ENCODE data around the gene LRRN4.
"Not testable (repeated sequence)": the region's sequence is repeated elsewhere in the genome, so short reads cannot be mapped to it uniquely, and the experiment has no call there.

Gene LRRN4

GRCh38 chr20:6034134-6034969 is 19.5 kb downstream of the LRRN4 start:
- H3K27ac ChIP-seq: no peak overlapping the region
- DNase-seq (ENCODE audit: low read depth, low spot score): no peak

DNA sequence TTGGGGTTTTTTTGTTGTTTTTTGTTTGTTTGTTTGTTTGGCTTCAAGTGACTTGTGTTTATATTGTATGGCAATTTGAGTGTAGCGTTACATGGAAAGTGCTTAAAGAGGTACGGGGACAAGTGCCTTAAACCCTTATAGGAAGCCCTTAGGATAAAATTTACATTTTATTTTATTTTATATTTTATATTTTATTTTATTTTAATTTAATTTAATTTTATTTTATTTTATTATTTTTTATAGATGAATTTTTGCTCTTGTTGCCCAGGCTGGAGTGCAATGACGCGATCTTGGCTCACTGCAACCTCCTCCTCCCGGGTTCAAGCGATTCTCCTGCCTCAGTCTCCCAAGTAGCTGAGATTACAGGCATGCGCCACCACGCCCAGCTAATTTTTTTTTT is 21.0 kb downstream of the LRRN4 start:
- not testable (repeated sequence) for DNase-seq (ENCODE audit: low read depth, low spot score); H3K27ac ChIP-seq

DNA sequence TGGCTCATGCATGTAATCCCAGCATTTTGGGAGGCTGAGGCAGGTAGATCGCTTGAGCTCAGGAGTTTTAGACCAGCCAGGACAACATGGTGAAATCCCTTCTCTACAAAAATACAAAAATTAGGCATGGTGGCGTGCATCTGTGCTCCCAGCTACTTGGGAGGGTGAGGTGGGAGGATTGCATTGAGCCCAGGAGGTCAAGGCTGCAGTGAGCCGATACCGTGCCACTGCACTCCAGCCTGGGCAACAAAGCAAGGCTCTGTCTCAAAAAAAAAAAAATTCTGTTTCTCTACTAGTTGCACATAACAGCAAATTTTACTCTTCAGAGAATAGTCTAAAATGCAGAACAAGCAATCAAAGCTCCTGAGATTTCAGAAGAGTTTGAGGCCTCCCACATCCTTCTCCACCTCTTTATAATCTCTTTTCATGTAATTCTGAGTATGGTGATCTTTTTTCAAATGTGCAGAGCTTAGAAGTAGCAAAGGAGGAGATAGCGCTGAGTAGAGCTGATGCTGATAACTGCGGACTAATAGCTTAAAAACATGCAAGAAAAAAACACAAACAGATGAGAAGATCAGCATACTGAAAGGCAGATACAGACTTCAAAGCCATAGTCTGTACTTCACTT is 23.3 kb downstream of the LRRN4 start:
- H3K27ac ChIP-seq: no peak overlapping the region
- no peak for DNase-seq (ENCODE audit: low read depth, low spot score)

DNA sequence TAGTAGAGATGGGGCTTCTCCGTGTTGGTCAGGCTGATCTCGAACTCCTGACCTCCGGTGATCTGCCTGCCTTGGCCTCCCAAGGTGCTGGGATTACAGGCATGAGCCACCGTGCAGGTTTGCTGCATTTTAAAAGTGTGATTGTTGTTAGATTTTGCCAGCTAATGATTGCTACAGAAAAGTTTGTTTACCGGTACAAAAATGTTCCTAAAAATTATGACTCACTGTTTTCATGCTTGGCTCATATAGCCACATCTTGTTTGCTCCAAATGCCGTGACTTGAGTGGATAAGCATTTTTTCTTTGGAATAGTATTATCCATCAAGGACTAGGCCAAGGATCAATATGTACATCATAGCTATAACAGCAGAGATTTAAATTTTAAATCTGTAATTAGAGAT is 24.3 kb downstream of the LRRN4 start:
- no peak for DNase-seq (ENCODE audit: low read depth, low spot score)
- no peak overlapping the region for H3K27ac ChIP-seq

- DNase-seq (ENCODE audit: low read depth, low spot score): no peak
- no peak overlapping the region for H3K27ac ChIP-seq
Observed at GRCh38 chr20:6028818-6029217, 25.0 kb downstream of the LRRN4 start.

DNA sequence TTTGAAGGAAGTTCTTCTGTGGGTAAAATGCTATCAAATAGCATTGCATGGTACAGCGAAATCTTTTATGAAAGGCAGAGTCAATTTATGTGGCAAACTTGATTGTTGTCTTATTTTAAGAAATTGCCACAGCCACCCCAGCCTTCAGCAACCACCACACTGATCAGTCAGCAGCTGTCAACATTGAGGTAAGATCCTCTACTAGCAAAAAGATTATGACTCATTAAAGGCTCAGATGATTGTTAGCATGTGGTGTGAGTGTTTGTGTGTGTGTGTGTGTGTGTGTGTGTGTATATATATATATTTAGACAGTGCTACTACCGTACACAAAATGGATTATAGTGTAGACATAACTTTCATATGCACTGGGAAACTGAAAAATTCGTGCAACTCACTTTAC is 27.8 kb downstream of the LRRN4 start:
- no peak overlapping the region for H3K27ac ChIP-seq
- peak; percentile 36 for DNase-seq (ENCODE audit: low read depth, low spot score)

DNA sequence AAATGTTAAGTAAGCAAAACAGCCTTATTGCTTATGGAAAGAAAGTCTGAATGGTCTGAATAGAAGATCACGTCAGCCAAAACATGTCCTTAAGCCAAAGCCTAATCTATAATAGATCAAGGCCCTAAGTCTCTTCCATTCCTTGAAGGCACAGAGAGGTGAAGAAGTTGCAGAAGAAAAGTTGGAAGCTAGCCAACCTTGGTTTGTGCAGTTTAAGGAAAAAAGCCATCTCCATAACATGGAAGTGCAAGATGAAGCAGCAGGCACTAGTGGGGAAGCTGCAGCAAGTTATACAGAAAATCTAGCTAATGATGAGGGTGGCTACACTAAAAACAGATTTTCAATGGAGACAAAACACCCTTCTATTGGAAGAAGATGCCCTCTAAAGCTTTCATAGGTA is 29.1 kb downstream of the LRRN4 start:
- no peak overlapping the region for H3K27ac ChIP-seq
- no peak for DNase-seq (ENCODE audit: low read depth, low spot score)

DNA sequence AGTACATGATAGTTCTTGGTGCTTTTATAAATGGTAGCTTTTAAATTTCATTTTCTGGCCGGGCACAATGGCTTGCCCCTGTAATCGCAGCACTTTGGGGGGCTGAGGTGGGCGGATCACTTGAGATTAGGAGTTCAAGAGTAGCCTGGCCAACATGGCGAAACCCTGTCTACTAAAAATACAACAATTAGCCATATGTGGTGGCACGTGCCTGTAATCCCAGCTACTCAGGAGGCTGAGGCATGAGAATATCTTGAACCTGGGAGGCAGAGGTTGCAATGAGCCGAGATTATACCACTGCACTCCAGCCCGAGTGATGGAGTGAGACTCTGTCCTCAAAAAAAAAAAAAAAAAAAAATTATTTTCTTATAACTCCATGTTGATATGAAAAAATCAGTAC is 36.0 kb downstream of the LRRN4 start:
- no peak overlapping the region for H3K27ac ChIP-seq
- no peak for DNase-seq (ENCODE audit: low read depth, low spot score)

GRCh38 chr20:6017467-6017866 is 36.4 kb downstream of the LRRN4 start:
- no peak overlapping the region for H3K27ac ChIP-seq
- DNase-seq (ENCODE audit: low read depth, low spot score): no peak

GRCh38 chr20:6014957-6015356 is 38.9 kb downstream of the LRRN4 start:
- no peak overlapping the region for H3K27ac ChIP-seq
- no peak for DNase-seq (ENCODE audit: low read depth, low spot score)

- no peak for DNase-seq (ENCODE audit: low read depth, low spot score)
- no peak overlapping the region for H3K27ac ChIP-seq
Observed at GRCh38 chr20:6014017-6014416, 39.8 kb downstream of the LRRN4 start.

DNA sequence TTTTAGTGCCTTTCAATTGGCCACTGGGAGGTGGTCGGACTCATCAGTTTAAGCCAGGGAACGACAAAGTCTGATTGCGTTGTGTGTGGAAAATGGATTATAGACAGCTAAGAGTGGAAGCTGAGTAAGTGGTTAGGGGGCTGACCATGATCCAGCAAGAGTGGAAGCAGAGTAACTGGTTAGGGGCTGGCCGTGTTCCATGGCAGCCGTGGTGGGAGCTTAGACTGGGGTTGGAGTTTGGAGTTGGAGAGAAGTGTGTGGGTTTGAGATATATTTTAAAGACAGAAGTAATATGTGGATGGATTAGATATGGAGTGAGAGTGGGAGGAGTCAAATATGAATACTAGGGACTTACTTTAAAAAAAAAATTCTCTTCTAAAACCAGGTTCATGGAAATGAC is 41.7 kb downstream of the LRRN4 start:
- H3K27ac ChIP-seq: no peak overlapping the region
- DNase-seq (ENCODE audit: low read depth, low spot score): no peak

GRCh38 chr20:6008254-6008653 is 45.6 kb downstream of the LRRN4 start:
- peak overlapping the region; percentile 15 for H3K27ac ChIP-seq
- peak; percentile 84 for DNase-seq (ENCODE audit: low read depth, low spot score)

DNA sequence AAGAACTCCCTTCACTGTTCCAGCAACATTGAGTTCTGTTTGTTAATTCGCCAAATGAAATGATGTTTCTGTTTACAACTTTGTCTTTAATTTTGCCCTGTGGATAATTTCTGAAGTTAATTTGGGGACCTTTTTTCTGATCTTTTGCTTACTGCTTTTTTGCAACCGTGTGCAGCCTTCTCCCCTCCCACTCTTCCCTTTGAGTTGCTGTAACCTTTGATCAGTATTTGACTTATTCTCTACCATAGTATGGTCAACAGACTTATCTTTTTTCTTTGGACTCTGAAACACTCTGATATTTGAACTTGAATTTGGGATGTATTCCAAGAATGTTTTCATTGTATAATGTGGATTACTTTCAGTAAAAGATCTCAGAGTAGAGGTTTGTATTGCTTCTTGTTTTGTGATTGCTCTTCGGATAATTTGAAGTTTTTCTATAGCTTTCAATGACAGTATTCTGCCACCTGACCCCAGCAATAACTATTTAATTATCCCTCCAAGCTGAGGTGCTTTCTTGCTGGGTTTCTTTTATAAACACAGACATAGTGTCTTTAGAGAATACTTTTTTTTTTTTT is 46.2 kb downstream of the LRRN4 start:
- H3K27ac ChIP-seq: no peak overlapping the region
- no peak for DNase-seq (ENCODE audit: low read depth, low spot score)

- peak overlapping the region; percentile 67 for H3K27ac ChIP-seq
- DNase-seq (ENCODE audit: low read depth, low spot score): no peak
Observed at GRCh38 chr20:6007094-6007528, 46.7 kb downstream of the LRRN4 start.

DNA sequence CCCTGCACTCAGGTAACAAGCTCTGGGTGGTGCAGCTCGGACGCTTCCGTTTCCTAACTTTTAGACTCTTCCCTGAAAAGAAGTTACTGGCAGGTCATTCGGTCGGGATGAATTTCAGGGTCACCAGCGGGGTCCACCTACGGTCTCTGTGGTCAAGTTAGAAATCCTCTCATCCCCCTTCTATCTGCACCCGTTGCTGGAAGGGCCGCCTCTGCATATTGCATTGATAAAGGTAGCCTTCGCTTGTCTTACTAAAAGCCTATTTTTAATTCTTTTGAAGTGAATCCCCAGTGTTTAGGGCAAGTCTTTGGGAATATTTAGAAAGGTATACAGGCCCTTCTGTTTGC is 47.3 kb downstream of the LRRN4 start:
- H3K27ac ChIP-seq: peak overlapping the region; percentile 67

GRCh38 chr20:6000871-6001270 is 53.0 kb downstream of the LRRN4 start:
- no peak overlapping the region for H3K27ac ChIP-seq
- no peak for DNase-seq (ENCODE audit: low read depth, low spot score)

More for the DNA sequence above, 47.3 kb downstream of the LRRN4 start:
- DNase-seq (ENCODE audit: low read depth, low spot score): no peak

- no peak for DNase-seq (ENCODE audit: low read depth, low spot score)
- no peak overlapping the region for H3K27ac ChIP-seq
Observed at GRCh38 chr20:5999783-6000182, 54.1 kb downstream of the LRRN4 start.

DNA sequence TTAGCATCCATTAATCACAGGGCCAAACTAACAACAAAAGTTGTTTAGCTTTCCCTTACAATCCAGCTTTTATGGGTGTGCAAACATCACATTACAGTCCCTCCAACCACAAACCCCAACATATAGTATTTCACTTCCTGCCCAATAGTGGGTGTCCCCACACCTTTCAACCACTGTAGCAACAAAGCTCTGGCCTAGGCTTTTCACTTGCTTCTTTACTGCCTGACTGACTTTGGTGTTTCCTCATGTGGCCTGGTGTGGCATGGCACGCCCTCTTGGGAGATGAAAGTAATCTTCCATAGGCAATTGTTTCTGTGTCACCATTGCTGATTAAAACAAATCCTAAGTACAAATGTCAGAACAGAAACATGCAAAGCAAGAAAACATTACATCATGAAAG is 57.1 kb downstream of the LRRN4 start:
- DNase-seq (ENCODE audit: low read depth, low spot score): no peak
- H3K27ac ChIP-seq: no peak overlapping the region

- no peak overlapping the region for H3K27ac ChIP-seq
- no peak for DNase-seq (ENCODE audit: low read depth, low spot score)
Observed at GRCh38 chr20:5991623-5992441, 62.0 kb downstream of the LRRN4 start.

- DNase-seq (ENCODE audit: low read depth, low spot score): no peak
- no peak overlapping the region for H3K27ac ChIP-seq
Observed at GRCh38 chr20:5990946-5991345, 62.9 kb downstream of the LRRN4 start.
